ENCODE measurements around the gene CTNNA1.

Gene CTNNA1

DNA sequence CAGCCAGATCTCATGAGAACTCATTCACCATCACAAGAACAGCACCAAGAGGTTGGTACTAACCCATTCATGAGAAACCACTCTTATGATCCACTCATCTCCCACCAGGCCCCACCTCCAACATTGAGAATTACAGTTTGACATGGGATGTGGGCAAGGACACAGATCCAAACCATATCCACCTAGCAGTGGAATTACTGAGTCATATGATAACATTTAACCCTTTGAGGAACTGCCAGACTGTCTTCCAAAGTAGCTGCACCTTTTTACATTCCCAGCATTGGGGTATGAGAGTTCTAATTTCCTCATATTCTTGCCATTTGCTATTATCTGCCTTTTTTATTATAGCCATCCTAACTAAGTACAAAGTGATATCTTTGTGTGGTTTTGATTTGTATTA is 51.9 kb downstream of the CTNNA1 start:
- no peak for ATAC-seq
- TF ChIP-seq, protein P1, sequence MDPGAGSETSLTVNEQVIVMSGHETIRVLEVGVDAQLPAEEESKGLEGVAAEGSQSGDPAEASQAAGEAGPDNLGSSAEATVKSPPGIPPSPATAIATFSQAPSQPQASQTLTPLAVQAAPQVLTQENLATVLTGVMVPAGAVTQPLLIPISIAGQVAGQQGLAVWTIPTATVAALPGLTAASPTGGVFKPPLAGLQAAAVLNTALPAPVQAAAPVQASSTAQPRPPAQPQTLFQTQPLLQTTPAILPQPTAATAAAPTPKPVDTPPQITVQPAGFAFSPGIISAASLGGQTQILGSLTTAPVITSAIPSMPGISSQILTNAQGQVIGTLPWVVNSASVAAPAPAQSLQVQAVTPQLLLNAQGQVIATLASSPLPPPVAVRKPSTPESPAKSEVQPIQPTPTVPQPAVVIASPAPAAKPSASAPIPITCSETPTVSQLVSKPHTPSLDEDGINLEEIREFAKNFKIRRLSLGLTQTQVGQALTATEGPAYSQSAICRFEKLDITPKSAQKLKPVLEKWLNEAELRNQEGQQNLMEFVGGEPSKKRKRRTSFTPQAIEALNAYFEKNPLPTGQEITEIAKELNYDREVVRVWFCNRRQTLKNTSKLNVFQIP (CRISPR knock-in tag; IDR thresholded peaks at IDR 0.05; ENCODE audit: borderline replicate concordance, low read depth): no peak
- TF ChIP-seq, protein P2, sequence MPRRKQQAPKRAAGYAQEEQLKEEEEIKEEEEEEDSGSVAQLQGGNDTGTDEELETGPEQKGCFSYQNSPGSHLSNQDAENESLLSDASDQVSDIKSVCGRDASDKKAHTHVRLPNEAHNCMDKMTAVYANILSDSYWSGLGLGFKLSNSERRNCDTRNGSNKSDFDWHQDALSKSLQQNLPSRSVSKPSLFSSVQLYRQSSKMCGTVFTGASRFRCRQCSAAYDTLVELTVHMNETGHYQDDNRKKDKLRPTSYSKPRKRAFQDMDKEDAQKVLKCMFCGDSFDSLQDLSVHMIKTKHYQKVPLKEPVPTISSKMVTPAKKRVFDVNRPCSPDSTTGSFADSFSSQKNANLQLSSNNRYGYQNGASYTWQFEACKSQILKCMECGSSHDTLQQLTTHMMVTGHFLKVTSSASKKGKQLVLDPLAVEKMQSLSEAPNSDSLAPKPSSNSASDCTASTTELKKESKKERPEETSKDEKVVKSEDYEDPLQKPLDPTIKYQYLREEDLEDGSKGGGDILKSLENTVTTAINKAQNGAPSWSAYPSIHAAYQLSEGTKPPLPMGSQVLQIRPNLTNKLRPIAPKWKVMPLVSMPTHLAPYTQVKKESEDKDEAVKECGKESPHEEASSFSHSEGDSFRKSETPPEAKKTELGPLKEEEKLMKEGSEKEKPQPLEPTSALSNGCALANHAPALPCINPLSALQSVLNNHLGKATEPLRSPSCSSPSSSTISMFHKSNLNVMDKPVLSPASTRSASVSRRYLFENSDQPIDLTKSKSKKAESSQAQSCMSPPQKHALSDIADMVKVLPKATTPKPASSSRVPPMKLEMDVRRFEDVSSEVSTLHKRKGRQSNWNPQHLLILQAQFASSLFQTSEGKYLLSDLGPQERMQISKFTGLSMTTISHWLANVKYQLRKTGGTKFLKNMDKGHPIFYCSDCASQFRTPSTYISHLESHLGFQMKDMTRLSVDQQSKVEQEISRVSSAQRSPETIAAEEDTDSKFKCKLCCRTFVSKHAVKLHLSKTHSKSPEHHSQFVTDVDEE (CRISPR knock-in tag; IDR thresholded peaks at IDR 0.05): no peak
- TF ChIP-seq ZFP3 (CRISPR knock-in tag; IDR thresholded peaks at IDR 0.05) (no peak), GLIS3 (CRISPR knock-in tag; IDR thresholded peaks at IDR 0.05) (no peak), SNAI2 (CRISPR knock-in tag; IDR thresholded peaks at IDR 0.05) (no peak), ISL1 (CRISPR knock-in tag; IDR thresholded peaks at IDR 0.05) (no peak), RARB (CRISPR knock-in tag; IDR thresholded peaks at IDR 0.05) (no peak), TOX (CRISPR knock-in tag; IDR thresholded peaks at IDR 0.05; ENCODE audit: borderline replicate concordance) (no peak), ZNF565 (CRISPR knock-in tag; conservative IDR thresholded peaks at IDR 0.05; ENCODE audit: low read depth) (no peak), ZC3H10 (CRISPR knock-in tag; IDR thresholded peaks at IDR 0.05) (no peak), BACH2 (CRISPR knock-in tag; IDR thresholded peaks at IDR 0.05; ENCODE audit: borderline replicate concordance) (no peak), ZNF70 (CRISPR knock-in tag; IDR thresholded peaks at IDR 0.05) (no peak), ARNTL (CRISPR knock-in tag; IDR thresholded peaks at IDR 0.05; ENCODE audit: borderline replicate concordance, low read depth) (no peak), CSDC2 (CRISPR knock-in tag; IDR thresholded peaks at IDR 0.05) (no peak), ZNF8 (CRISPR knock-in tag; IDR thresholded peaks at IDR 0.05) (no peak)
- TF ChIP-seq, protein P3, sequence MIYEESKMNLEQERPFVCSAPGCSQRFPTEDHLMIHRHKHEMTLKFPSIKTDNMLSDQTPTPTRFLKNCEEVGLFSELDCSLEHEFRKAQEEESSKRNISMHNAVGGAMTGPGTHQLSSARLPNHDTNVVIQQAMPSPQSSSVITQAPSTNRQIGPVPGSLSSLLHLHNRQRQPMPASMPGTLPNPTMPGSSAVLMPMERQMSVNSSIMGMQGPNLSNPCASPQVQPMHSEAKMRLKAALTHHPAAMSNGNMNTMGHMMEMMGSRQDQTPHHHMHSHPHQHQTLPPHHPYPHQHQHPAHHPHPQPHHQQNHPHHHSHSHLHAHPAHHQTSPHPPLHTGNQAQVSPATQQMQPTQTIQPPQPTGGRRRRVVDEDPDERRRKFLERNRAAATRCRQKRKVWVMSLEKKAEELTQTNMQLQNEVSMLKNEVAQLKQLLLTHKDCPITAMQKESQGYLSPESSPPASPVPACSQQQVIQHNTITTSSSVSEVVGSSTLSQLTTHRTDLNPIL (CRISPR knock-in tag; IDR thresholded peaks at IDR 0.05; ENCODE audit: low read depth): no peak
- TF ChIP-seq, protein P4, sequence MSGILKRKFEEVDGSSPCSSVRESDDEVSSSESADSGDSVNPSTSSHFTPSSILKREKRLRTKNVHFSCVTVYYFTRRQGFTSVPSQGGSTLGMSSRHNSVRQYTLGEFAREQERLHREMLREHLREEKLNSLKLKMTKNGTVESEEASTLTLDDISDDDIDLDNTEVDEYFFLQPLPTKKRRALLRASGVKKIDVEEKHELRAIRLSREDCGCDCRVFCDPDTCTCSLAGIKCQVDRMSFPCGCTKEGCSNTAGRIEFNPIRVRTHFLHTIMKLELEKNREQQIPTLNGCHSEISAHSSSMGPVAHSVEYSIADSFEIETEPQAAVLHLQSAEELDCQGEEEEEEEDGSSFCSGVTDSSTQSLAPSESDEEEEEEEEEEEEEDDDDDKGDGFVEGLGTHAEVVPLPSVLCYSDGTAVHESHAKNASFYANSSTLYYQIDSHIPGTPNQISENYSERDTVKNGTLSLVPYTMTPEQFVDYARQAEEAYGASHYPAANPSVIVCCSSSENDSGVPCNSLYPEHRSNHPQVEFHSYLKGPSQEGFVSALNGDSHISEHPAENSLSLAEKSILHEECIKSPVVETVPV (CRISPR knock-in tag; IDR thresholded peaks at IDR 0.05): no peak
- TF ChIP-seq, protein P5, sequence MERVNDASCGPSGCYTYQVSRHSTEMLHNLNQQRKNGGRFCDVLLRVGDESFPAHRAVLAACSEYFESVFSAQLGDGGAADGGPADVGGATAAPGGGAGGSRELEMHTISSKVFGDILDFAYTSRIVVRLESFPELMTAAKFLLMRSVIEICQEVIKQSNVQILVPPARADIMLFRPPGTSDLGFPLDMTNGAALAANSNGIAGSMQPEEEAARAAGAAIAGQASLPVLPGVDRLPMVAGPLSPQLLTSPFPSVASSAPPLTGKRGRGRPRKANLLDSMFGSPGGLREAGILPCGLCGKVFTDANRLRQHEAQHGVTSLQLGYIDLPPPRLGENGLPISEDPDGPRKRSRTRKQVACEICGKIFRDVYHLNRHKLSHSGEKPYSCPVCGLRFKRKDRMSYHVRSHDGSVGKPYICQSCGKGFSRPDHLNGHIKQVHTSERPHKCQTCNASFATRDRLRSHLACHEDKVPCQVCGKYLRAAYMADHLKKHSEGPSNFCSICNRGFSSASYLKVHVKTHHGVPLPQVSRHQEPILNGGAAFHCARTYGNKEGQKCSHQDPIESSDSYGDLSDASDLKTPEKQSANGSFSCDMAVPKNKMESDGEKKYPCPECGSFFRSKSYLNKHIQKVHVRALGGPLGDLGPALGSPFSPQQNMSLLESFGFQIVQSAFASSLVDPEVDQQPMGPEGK (CRISPR knock-in tag; IDR thresholded peaks at IDR 0.05; ENCODE audit: borderline replicate concordance): no peak

DNA sequence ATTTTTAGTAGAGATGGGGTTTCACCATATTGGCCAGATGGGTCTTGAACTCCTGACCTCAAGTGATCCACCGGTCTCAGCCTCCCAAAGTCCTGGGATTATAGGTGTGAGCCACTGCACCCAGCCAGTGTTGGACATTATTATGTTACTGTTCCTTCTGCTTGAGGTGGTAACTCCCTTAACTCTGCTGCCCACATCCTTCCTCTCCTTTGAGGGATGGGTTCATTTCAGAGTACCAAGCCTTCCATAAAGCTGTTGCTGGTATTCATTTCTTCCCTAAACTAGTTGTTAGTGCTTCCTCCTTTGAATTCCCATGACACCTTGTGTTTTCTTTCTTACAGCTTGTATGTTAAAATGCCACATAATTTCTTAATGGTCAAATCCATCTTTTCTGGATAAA is 54.0 kb downstream of the CTNNA1 start:
- ATAC-seq: no peak
- TF ChIP-seq, protein P4 (CRISPR knock-in tag; IDR thresholded peaks at IDR 0.05): no peak
- TF ChIP-seq TCF4 (CRISPR knock-in tag; IDR thresholded peaks at IDR 0.05; ENCODE audit: borderline replicate concordance) (no peak), GLIS3 (CRISPR knock-in tag; IDR thresholded peaks at IDR 0.05) (no peak), CSDC2 (CRISPR knock-in tag; IDR thresholded peaks at IDR 0.05) (no peak), ESRRG (CRISPR knock-in tag; IDR thresholded peaks at IDR 0.05) (no peak), PPARA (CRISPR knock-in tag; IDR thresholded peaks at IDR 0.05; ENCODE audit: borderline replicate concordance) (no peak), ZFP3 (CRISPR knock-in tag; IDR thresholded peaks at IDR 0.05) (no peak), ARNTL (CRISPR knock-in tag; IDR thresholded peaks at IDR 0.05; ENCODE audit: borderline replicate concordance, low read depth) (no peak), TOX (CRISPR knock-in tag; IDR thresholded peaks at IDR 0.05; ENCODE audit: borderline replicate concordance) (no peak), SNAI2 (CRISPR knock-in tag; IDR thresholded peaks at IDR 0.05) (no peak)

Measured in SK-N-SH treated with all-trans-retinoic acid at 6 μM for 48 hours (cell line).